Mucosa of rectum (tissue), 2 donors: ENCODE results near the gene DIP2A.

Experiments used
- H3K27ac ChIP-seq, 2 donors: one replicate each; pipeline ENCODE4 v1.7.0; 2013; ENCODE audit warnings: inconsistent platforms in 2 of 2, low read depth in 2 of 2, low read length in 2 of 2
- H3K27me3 ChIP-seq, 2 donors: one replicate each; pipeline ENCODE4 v1.7.0; 2013; ENCODE audit warnings: low read length in 2 of 2; ENCODE audit not compliant: control insufficient read depth in 2 of 2, insufficient read depth in 2 of 2
- H3K36me3 ChIP-seq, 2 donors: one replicate each; pipeline ENCODE4 v1.7.0; 2013; ENCODE audit warnings: low read length in 2 of 2; ENCODE audit not compliant: control insufficient read depth in 2 of 2, insufficient read depth in 2 of 2
- H3K4me1 ChIP-seq, 2 donors: one replicate each; pipeline ENCODE4 v1.7.0; 2013; ENCODE audit warnings: low read length in 2 of 2, mild to moderate bottlenecking in 1 of 2; ENCODE audit not compliant: control insufficient read depth in 2 of 2, insufficient read depth in 2 of 2
- H3K4me3 ChIP-seq, 2 donors: one replicate each; pipeline ENCODE4 v1.7.0; 2013; ENCODE audit warnings: low read length in 2 of 2
- H3K9ac ChIP-seq, 2 donors: one replicate each; pipeline ENCODE4 v1.7.0; 2013; ENCODE audit warnings: low read length in 2 of 2, low read depth in 1 of 2, mild to moderate bottlenecking in 1 of 2
- H3K9me3 ChIP-seq, 2 donors: one replicate each; pipeline ENCODE4 v1.7.0; 2013; ENCODE audit warnings: low read length in 2 of 2; ENCODE audit not compliant: control insufficient read depth in 2 of 2
- donor health status: healthy.
- donor health status: Normal muscosa, but diverticular disease.

The DIP2A gene

GRCh38 chr21:46416551-46416950, 42.1 kb upstream of the DIP2A start:
- Histone ChIP-seq H3K4me1 (no peaks in the 10 kb centered on the region), H3K9ac (no peak overlapping the region), H3K4me3 (no peak overlapping the region), H3K36me3 (peaks cover 31 to 38% of the 10 kb centered on the region in 2 donors), H3K27ac (no peak overlapping the region), H3K9me3 (no peaks in the 10 kb centered on the region), H3K27me3 (no peaks in the 10 kb centered on the region)

- Histone ChIP-seq H3K27ac (no peak overlapping the region), H3K4me3 (no peak overlapping the region), H3K9me3 (no peaks in the 10 kb centered on the region), H3K27me3 (no peaks in the 10 kb centered on the region), H3K4me1 (no peaks in the 10 kb centered on the region), H3K9ac (no peak overlapping the region), H3K36me3 (peaks cover 27 to 34% of the 10 kb centered on the region in 2 donors)
These were observed 40.3 kb upstream of the DIP2A start for GRCh38 chr21:46418265-46418946.

GRCh38 chr21:46420241-46421190, 38.2 kb upstream of the DIP2A start:
- Histone ChIP-seq H3K27me3 (no peaks in the 10 kb centered on the region), H3K27ac (no peak overlapping the region), H3K36me3 (peaks cover 29 to 31% of the 10 kb centered on the region in 2 donors), H3K4me1 (peaks cover 0 to 2% of the 10 kb centered on the region in 2 donors), H3K4me3 (no peak overlapping the region), H3K9ac (no peak overlapping the region), H3K9me3 (no peaks in the 10 kb centered on the region)

- Histone ChIP-seq H3K9me3 (no peaks in the 10 kb centered on the region), H3K4me3 (no peak overlapping the region), H3K27me3 (no peaks in the 10 kb centered on the region), H3K9ac (no peak overlapping the region), H3K27ac (no peak overlapping the region), H3K36me3 (peaks cover 23 to 26% of the 10 kb centered on the region in 2 donors), H3K4me1 (peaks cover 0 to 2% of the 10 kb centered on the region in 2 donors)
These were observed 37.4 kb upstream of the DIP2A start for GRCh38 chr21:46421191-46421750.

GRCh38 chr21:46421756-46422555, 36.7 kb upstream of the DIP2A start:
- Histone ChIP-seq H3K9ac (no peak overlapping the region), H3K36me3 (peaks cover 19 to 22% of the 10 kb centered on the region in 2 donors), H3K27ac (no peak overlapping the region), H3K4me1 (peaks cover 0 to 2% of the 10 kb centered on the region in 2 donors), H3K27me3 (no peaks in the 10 kb centered on the region), H3K9me3 (no peaks in the 10 kb centered on the region), H3K4me3 (no peak overlapping the region)

- Histone ChIP-seq H3K27ac (no peak overlapping the region), H3K4me1 (peaks cover 0 to 2% of the 10 kb centered on the region in 2 donors), H3K27me3 (no peaks in the 10 kb centered on the region), H3K36me3 (peaks cover 23% of the 10 kb centered on the region in 2 donors), H3K4me3 (no peak overlapping the region), H3K9me3 (no peaks in the 10 kb centered on the region), H3K9ac (no peak overlapping the region)
These were observed 36.0 kb upstream of the DIP2A start for GRCh38 chr21:46422636-46423241.

- peaks cover 20 to 26% of the 10 kb centered on the region in 2 donors for H3K36me3 ChIP-seq
- H3K4me1 ChIP-seq, result peaks cover 0 to 2% of the 10 kb centered on the region in 2 donors
- no peak overlapping the region for H3K9ac ChIP-seq
- H3K4me3 ChIP-seq, result no peak overlapping the region
- H3K27me3 ChIP-seq, result no peaks in the 10 kb centered on the region
- no peaks in the 10 kb centered on the region for H3K9me3 ChIP-seq
- no peak overlapping the region for H3K27ac ChIP-seq
These were observed 35.1 kb upstream of the DIP2A start for GRCh38 chr21:46423546-46424038.

GRCh38 chr21:46424039-46424591, 34.6 kb upstream of the DIP2A start:
- H3K4me1 ChIP-seq, result peaks cover 0 to 2% of the 10 kb centered on the region in 2 donors
- H3K27ac ChIP-seq, result no peak overlapping the region
- H3K27me3 ChIP-seq, result no peaks in the 10 kb centered on the region
- no peak overlapping the region for H3K9ac ChIP-seq
- H3K36me3 ChIP-seq, result peaks cover 21 to 26% of the 10 kb centered on the region in 2 donors
- H3K9me3 ChIP-seq, result no peaks in the 10 kb centered on the region
- H3K4me3 ChIP-seq, result no peak overlapping the region

GRCh38 chr21:46424621-46425020, 34.1 kb upstream of the DIP2A start:
- H3K36me3 ChIP-seq, result peaks cover 22 to 23% of the 10 kb centered on the region in 2 donors
- H3K9ac ChIP-seq, result no peak overlapping the region
- H3K27ac ChIP-seq, result peak overlapping the region in 1 of 2 donors; percentile 1
- peaks cover 0 to 2% of the 10 kb centered on the region in 2 donors for H3K4me1 ChIP-seq
- H3K27me3 ChIP-seq, result no peaks in the 10 kb centered on the region
- H3K4me3 ChIP-seq, result no peak overlapping the region
- no peaks in the 10 kb centered on the region for H3K9me3 ChIP-seq
